H9 (cell line): Measurements from ENCODE around the gene DNASE1L2. TPM values are rescaled to one million over a fixed set of nuclear protein-coding genes. Genes with fewer than 3 reads are reported as not detected.

Experiments used
- DNase-seq: peaks from one replicate; pipeline ENCODE4 v3.0.0-alpha.2; 2017
- H2AFZ ChIP-seq: one replicate; pipeline ENCODE4 v1.6.1; 2013; ENCODE audit warnings: mild to moderate bottlenecking, low read length, control low read depth, moderate library complexity
- H2AK5ac ChIP-seq: 2 replicates; pipeline ENCODE4 v1.6.1; 2013; ENCODE audit warnings: low read length, control low read depth, mixed read lengths; ENCODE audit not compliant: insufficient read length
- H2BK120ac ChIP-seq: one replicate; pipeline ENCODE4 v1.6.1; 2013; ENCODE audit warnings: low read depth, mild to moderate bottlenecking, low read length, control low read depth, inconsistent platforms; ENCODE audit not compliant: poor library complexity, severe bottlenecking
- H2BK12ac ChIP-seq: 2 replicates; pipeline ENCODE4 v1.6.1; 2013; ENCODE audit warnings: low read length, control low read depth, mixed read lengths, low read depth; ENCODE audit not compliant: insufficient read length
- H2BK15ac ChIP-seq: 2 replicates; pipeline ENCODE4 v1.6.1; 2013; ENCODE audit warnings: low read depth, low read length, control low read depth
- H2BK20ac ChIP-seq: one replicate; pipeline ENCODE4 v1.6.1; 2013; ENCODE audit warnings: low read depth, mild to moderate bottlenecking, low read length, control low read depth, inconsistent platforms; ENCODE audit not compliant: poor library complexity, severe bottlenecking
- H2BK5ac ChIP-seq: 2 replicates; pipeline ENCODE4 v1.6.1; 2013; ENCODE audit warnings: low read length, control low read depth, mixed read lengths; ENCODE audit not compliant: insufficient read length
- H3K14ac ChIP-seq: 2 replicates; pipeline ENCODE4 v1.6.1; 2013; ENCODE audit warnings: low read length, control low read depth; ENCODE audit not compliant: insufficient read depth
- H3K18ac ChIP-seq: 2 replicates; pipeline ENCODE4 v1.6.1; 2013; ENCODE audit warnings: low read depth, mild to moderate bottlenecking, mixed read lengths, low read length, control low read depth; ENCODE audit not compliant: insufficient read length
- H3K23ac ChIP-seq: 2 replicates; pipeline ENCODE4 v1.6.1; 2013; ENCODE audit warnings: low read length, control low read depth, mixed read lengths, low read depth; ENCODE audit not compliant: insufficient read length
- H3K23me2 ChIP-seq: 2 replicates; pipeline ENCODE4 v1.6.1; 2013; ENCODE audit warnings: low read depth, mild to moderate bottlenecking, mixed read lengths, low read length, control low read depth; ENCODE audit not compliant: insufficient read length, poor library complexity, severe bottlenecking
- H3K27ac ChIP-seq: 2 replicates; pipeline ENCODE4 v1.5.1; 2013; ENCODE audit warnings: low read length, control low read depth, mixed read lengths, low read depth; ENCODE audit not compliant: insufficient read length
- H3K27me3 ChIP-seq: 2 replicates; pipeline ENCODE4 v1.6.1; 2013; ENCODE audit warnings: low read length, control low read depth, inconsistent platforms; ENCODE audit not compliant: insufficient read depth
- H3K4ac ChIP-seq: 2 replicates; pipeline ENCODE4 v1.6.1; 2013; ENCODE audit warnings: low read depth, mild to moderate bottlenecking, control low read depth, inconsistent platforms, low read length, moderate library complexity
- H3K4me1 ChIP-seq: 2 replicates; pipeline ENCODE4 v1.6.1; 2013; ENCODE audit warnings: low read length, control low read depth, inconsistent platforms; ENCODE audit not compliant: insufficient read depth
- H3K4me2 ChIP-seq: 2 replicates; pipeline ENCODE4 v1.6.1; 2013; ENCODE audit warnings: low read length, control low read depth, mixed read lengths; ENCODE audit not compliant: insufficient read length, insufficient read depth
- H3K56ac ChIP-seq: 2 replicates; pipeline ENCODE4 v1.6.1; 2013; ENCODE audit warnings: low read depth, mild to moderate bottlenecking, mixed read lengths, low read length, control low read depth; ENCODE audit not compliant: insufficient read length
- H3K79me1 ChIP-seq: 2 replicates; pipeline ENCODE4 v1.6.1; 2013; ENCODE audit warnings: low read depth, mild to moderate bottlenecking, moderate library complexity, low read length, control low read depth, inconsistent platforms; ENCODE audit not compliant: insufficient read depth, poor library complexity, severe bottlenecking
- H3K79me2 ChIP-seq: 2 replicates; pipeline ENCODE4 v1.6.1; 2013; ENCODE audit warnings: low read length, control low read depth, inconsistent platforms; ENCODE audit not compliant: insufficient read depth
- H3K9ac ChIP-seq: 2 replicates; pipeline ENCODE4 v1.6.1; 2013; ENCODE audit warnings: low read length, control low read depth, mixed read lengths; ENCODE audit not compliant: insufficient read length; ENCODE audit errors: extremely low read depth
- H3K9me3 ChIP-seq: one replicate; pipeline ENCODE4 v1.6.1; 2013; ENCODE audit warnings: low read depth, low read length, inconsistent platforms; ENCODE audit not compliant: control insufficient read depth
- H3T11ph ChIP-seq: one replicate; pipeline ENCODE4 v1.6.1; 2013; ENCODE audit warnings: mild to moderate bottlenecking, low read length, control low read depth, inconsistent platforms
- H4K20me1 ChIP-seq: one replicate; pipeline ENCODE4 v1.6.1; 2013; ENCODE audit not compliant: control insufficient read depth, insufficient read length, insufficient read depth
- H4K5ac ChIP-seq: 2 replicates; pipeline ENCODE4 v1.6.1; 2013; ENCODE audit warnings: low read depth, mild to moderate bottlenecking, mixed read lengths, low read length, control low read depth; ENCODE audit not compliant: insufficient read length
- H4K8ac ChIP-seq: replicated peaks from 2 replicates; pipeline ENCODE4 v1.6.1; 2013; ENCODE audit warnings: low read length, control low read depth, mixed read lengths, low read depth; ENCODE audit not compliant: insufficient read length
- H4K91ac ChIP-seq: 2 replicates; pipeline ENCODE4 v1.6.1; 2013; ENCODE audit warnings: low read depth, mild to moderate bottlenecking, moderate library complexity, mixed read lengths, low read length, control low read depth; ENCODE audit not compliant: insufficient read length
- H3K27ac Mint-ChIP-seq, 3 experiments: 2 replicates in 2 of 3; 3 replicates in 1 of 3; pipeline ENCODE4 v1.8.0; 2020 to 2021; ENCODE audit warnings: mixed read lengths in 3 of 3, mild to moderate bottlenecking in 1 of 3, moderate library complexity in 1 of 3
- H3K27me3 Mint-ChIP-seq: 2 replicates; pipeline ENCODE4 v1.8.0; 2021; ENCODE audit warnings: low read depth, mild to moderate bottlenecking, moderate library complexity, mixed read lengths
- H3K36me3 Mint-ChIP-seq, 3 experiments: 2 replicates in 2 of 3; 3 replicates in 1 of 3; pipeline ENCODE4 v1.8.0; 2020 to 2021; ENCODE audit warnings: low read depth in 3 of 3, mixed read lengths in 3 of 3; ENCODE audit not compliant: insufficient read depth in 1 of 3
- H3K4me1 Mint-ChIP-seq, 2 experiments: 2 replicates each; pipeline ENCODE4 v1.8.0; 2020; ENCODE audit warnings: mixed read lengths in 2 of 2
- H3K4me3 Mint-ChIP-seq, 2 experiments: 2 replicates in 1 of 2; 3 replicates in 1 of 2; pipeline ENCODE4 v1.8.0; 2020 to 2021; ENCODE audit warnings: mild to moderate bottlenecking in 2 of 2, mixed read lengths in 2 of 2, moderate library complexity in 1 of 2
- H3K9me3 Mint-ChIP-seq, 2 experiments: 2 replicates in 1 of 2; 3 replicates in 1 of 2; pipeline ENCODE4 v1.8.0; 2020; ENCODE audit warnings: mild to moderate bottlenecking in 2 of 2, mixed read lengths in 2 of 2, moderate library complexity in 1 of 2
- WGBS: extraction: QIAGEN DNeasy Blood & Tissue Kit; methylation state at CpG from one replicate; pipeline ENCODE4 v1.1.7; 2013; ENCODE audit warnings: missing lambda C conversion rate, low lambda C conversion rate, mixed read lengths; ENCODE audit not compliant: insufficient read length; ENCODE audit errors: extremely low coverage; 5-methylcytosine and 5-hydroxymethylcytosine counted together
- total RNA-seq: library from RNA; stranded (reverse); gene quantifications from 2 replicates; pipeline ENCODE4 v1.2.1, GENCODE V29; 2021
- TF ChIP-seq, protein P1 (sequence below): fragments of 200-600 bp; sonication (generic); conservative IDR thresholded peaks from 3 replicates; pipeline ENCODE4 v1.8.0; 2021; ENCODE audit warnings: antibody characterized with exemption, mild to moderate bottlenecking

Gene DNASE1L2
- total RNA-seq, 1 experiment from 2014 or later = 2.5 TPM

DNA sequence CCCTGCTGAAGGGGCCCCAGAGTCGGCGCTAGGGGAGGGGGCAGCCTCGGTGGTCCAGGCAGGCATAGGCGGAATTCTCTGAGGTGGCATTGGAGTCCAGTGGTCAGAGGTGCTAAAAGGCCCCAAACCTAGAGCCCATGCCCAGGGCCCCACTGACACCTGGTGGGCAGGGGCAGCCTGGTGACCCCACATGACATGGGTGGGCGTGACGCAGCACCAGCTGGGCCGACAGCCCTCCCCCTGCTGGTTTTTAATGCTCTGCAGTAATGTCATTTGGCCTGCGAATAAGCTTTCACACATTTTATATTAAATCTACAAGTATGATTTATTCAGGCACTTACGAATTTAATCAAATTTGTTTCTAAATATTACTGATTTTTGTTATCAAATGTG lies 33.8 kb downstream of the DNASE1L2 start:
- H2BK5ac ChIP-seq = no peak overlapping the region
- H3K9ac ChIP-seq = no peak overlapping the region
- no peak overlapping the region for H3K4me2 ChIP-seq

More for the DNA sequence above, 33.8 kb downstream of the DNASE1L2 start:
- Histone ChIP-seq H3K27ac (no peak overlapping the region), H2BK15ac (no peak overlapping the region), H3K4me1 (peaks cover 2% of the 10 kb centered on the region; the same call in 1 of the 2 replicates), H3K23me2 (no peaks in the 10 kb centered on the region), H3T11ph (no peak overlapping the region), H4K91ac (no peak overlapping the region), H3K9me3 (no peaks in the 10 kb centered on the region), H2AFZ (no peak overlapping the region), H3K79me1 (no peaks in the 10 kb centered on the region), H3K18ac (no peak overlapping the region), H3K56ac (no peak overlapping the region), H2BK20ac (no peak overlapping the region), H3K79me2 (peaks cover 22% of the 10 kb centered on the region), H2BK12ac (no peak overlapping the region), H4K5ac (no peak overlapping the region), H3K27me3 (no peaks in the 10 kb centered on the region), H2AK5ac (no peak overlapping the region), H2BK120ac (no peak overlapping the region), H3K14ac (no peak overlapping the region), H4K20me1 (no peaks in the 10 kb centered on the region), H4K8ac (no peak overlapping the region), H3K23ac (no peak overlapping the region), H3K4ac (no peak overlapping the region)
- peak overlapping the region; percentile 87 to 90 for H3K4me3 Mint-ChIP-seq
- no peaks in the 10 kb centered on the region for H3K9me3 Mint-ChIP-seq
- WGBS = no CpG with 5 or more reads among the region's 9 CpGs
- H3K36me3 Mint-ChIP-seq = peaks cover 7 to 22% (median 21%) of the 10 kb centered on the region in 3 experiments; a peak in 6 of 7 replicates
- peaks cover 19 to 20% of the 10 kb centered on the region in 2 experiments for H3K4me1 Mint-ChIP-seq
- peaks cover 3% of the 10 kb centered on the region; the same call in 1 of the 2 replicates for H3K27me3 Mint-ChIP-seq
- no peak for DNase-seq
- no peak overlapping the region for H3K27ac Mint-ChIP-seq
- TF ChIP-seq, protein P1, sequence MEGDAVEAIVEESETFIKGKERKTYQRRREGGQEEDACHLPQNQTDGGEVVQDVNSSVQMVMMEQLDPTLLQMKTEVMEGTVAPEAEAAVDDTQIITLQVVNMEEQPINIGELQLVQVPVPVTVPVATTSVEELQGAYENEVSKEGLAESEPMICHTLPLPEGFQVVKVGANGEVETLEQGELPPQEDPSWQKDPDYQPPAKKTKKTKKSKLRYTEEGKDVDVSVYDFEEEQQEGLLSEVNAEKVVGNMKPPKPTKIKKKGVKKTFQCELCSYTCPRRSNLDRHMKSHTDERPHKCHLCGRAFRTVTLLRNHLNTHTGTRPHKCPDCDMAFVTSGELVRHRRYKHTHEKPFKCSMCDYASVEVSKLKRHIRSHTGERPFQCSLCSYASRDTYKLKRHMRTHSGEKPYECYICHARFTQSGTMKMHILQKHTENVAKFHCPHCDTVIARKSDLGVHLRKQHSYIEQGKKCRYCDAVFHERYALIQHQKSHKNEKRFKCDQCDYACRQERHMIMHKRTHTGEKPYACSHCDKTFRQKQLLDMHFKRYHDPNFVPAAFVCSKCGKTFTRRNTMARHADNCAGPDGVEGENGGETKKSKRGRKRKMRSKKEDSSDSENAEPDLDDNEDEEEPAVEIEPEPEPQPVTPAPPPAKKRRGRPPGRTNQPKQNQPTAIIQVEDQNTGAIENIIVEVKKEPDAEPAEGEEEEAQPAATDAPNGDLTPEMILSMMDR = no peak
